ENCODE results near the gene ZNF20. TPM values are rescaled to one million over a fixed set of nuclear protein-coding genes. Genes with fewer than 3 reads are reported as not detected.

Gene ZNF20
- total RNA-seq, 6 donors from 2014 or later, result 1.9 to 5.4 (median 4.1) TPM; not detected in 1

- TF ChIP-seq CTCF (IDR thresholded peaks at IDR 0.05) (peak; percentile 29 to 59 (median 48)), POLR2AphosphoS5 (IDR thresholded peaks at IDR 0.05) (no peak)
- DNase-seq, result no peak
- 21 to 41% methylated on average over 2 of the region's 2 CpGs for WGBS, 2 donors
- H3K36me3 ChIP-seq, result no peaks in the 10 kb centered on the region
- no peak for ATAC-seq (ENCODE audit: low FRiP score in 2 of 2)
- H3K27ac ChIP-seq, result no peak overlapping the region
- H3K4me1 ChIP-seq, result no peaks in the 10 kb centered on the region
- peaks cover 0 to 9% (median 0%) of the 10 kb centered on the region in 4 donors for H3K9me3 ChIP-seq
- no peaks in the 10 kb centered on the region for H3K27me3 ChIP-seq
- H3K4me3 ChIP-seq, result no peak overlapping the region
These were observed 13.4 kb downstream of the ZNF20 start for GRCh38 chr19:12126707-12127106.

- TF ChIP-seq POLR2A (IDR thresholded peaks at IDR 0.05) (no peak), POLR2AphosphoS5 (IDR thresholded peaks at IDR 0.05) (no peak), EP300 (IDR thresholded peaks at IDR 0.05) (no peak), CTCF (IDR thresholded peaks at IDR 0.05) (no peak)
- Histone ChIP-seq H3K4me3 (no peak overlapping the region), H3K27ac (no peak overlapping the region), H3K27me3 (no peaks in the 10 kb centered on the region), H3K9me3 (peaks cover 0 to 7% (median 1%) of the 10 kb centered on the region in 4 donors), H3K36me3 (peaks cover 0 to 6% (median 3%) of the 10 kb centered on the region in 4 donors), H3K4me1 (no peaks in the 10 kb centered on the region)
- ATAC-seq (ENCODE audit: low FRiP score in 2 of 2) (no peak), DNase-seq (peak in 1 of 2 donors; percentile 69)
- WGBS, 2 donors, result 80 to 92% methylated on average over 16 to 17 of the region's 33 CpGs
These were observed 22.8 kb downstream of the ZNF20 start for GRCh38 chr19:12117201-12117970.

- no peak for DNase-seq
- 90 to 91% methylated on average over 5 of the region's 5 CpGs for WGBS, 2 donors
- H3K9me3 ChIP-seq, result peaks cover 0 to 12% (median 8%) of the 10 kb centered on the region in 4 donors
These were observed 27.0 kb downstream of the ZNF20 start for GRCh38 chr19:12113121-12113520.

GRCh38 chr19:12112701-12113100, 27.4 kb downstream of the ZNF20 start:
- WGBS, 2 donors, result 89% methylated on average over 8 of the region's 8 CpGs
- DNase-seq (no peak), ATAC-seq (ENCODE audit: low FRiP score in 2 of 2) (no peak)
- Histone ChIP-seq H3K9me3 (peaks cover 0 to 12% (median 8%) of the 10 kb centered on the region in 4 donors), H3K36me3 (peaks cover 7 to 26% (median 13%) of the 10 kb centered on the region in 4 donors), H3K27me3 (no peaks in the 10 kb centered on the region), H3K4me1 (no peaks in the 10 kb centered on the region), H3K4me3 (no peak overlapping the region), H3K27ac (no peak overlapping the region)
- no peak for TF ChIP-seq CTCF (IDR thresholded peaks at IDR 0.05)
- TF ChIP-seq EP300 (IDR thresholded peaks at IDR 0.05), result no peak
- no peak for TF ChIP-seq POLR2A (IDR thresholded peaks at IDR 0.05)
- TF ChIP-seq POLR2AphosphoS5 (IDR thresholded peaks at IDR 0.05), result no peak

More at GRCh38 chr19:12113121-12113520, 27.0 kb downstream of the ZNF20 start:
- Histone ChIP-seq H3K4me3 (no peak overlapping the region), H3K27me3 (no peaks in the 10 kb centered on the region), H3K27ac (no peak overlapping the region), H3K4me1 (no peaks in the 10 kb centered on the region), H3K36me3 (peaks cover 7 to 26% (median 13%) of the 10 kb centered on the region in 4 donors)
- no peak for ATAC-seq (ENCODE audit: low FRiP score in 2 of 2)
- no peak for TF ChIP-seq EP300 (IDR thresholded peaks at IDR 0.05)
- TF ChIP-seq CTCF (IDR thresholded peaks at IDR 0.05), result no peak
- TF ChIP-seq POLR2A (IDR thresholded peaks at IDR 0.05), result no peak
- TF ChIP-seq POLR2AphosphoS5 (IDR thresholded peaks at IDR 0.05), result no peak
